Measurements from ENCODE around the gene GNG12. TPM values are rescaled to one million over a fixed set of nuclear protein-coding genes. Genes with fewer than 3 reads are reported as not detected.
A peak's percentile ranks its signal among the peaks of the same experiment; 100 is the strongest.

The GNG12 gene
- polyA plus RNA-seq, 3 donors: 0.03 TPM; not detected in 2

DNA sequence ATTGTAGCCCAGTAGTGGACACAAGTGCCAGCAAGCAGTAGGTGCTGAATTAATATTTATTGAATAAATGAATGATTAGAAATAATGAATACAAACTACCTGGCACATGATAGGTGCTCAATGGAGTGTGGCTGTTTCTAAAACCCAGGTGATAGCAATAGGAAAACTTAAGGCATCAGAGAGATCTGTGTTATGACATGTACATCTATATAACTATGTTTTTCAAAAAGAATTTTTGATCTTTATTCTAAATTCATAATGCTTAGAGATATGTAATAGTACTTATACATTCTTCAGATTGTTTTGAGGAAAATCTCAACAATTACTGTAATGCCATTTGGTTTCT, 143.3 kb downstream of the GNG12 start:
- Histone ChIP-seq H3K9ac (ENCODE audit: insufficient read depth, low read length, poor library complexity, severe bottlenecking) (no peak overlapping the region), H2AFZ (ENCODE audit: insufficient read depth, low read depth, low read length, poor library complexity, severe bottlenecking) (no peak overlapping the region), H3K36me3 (replicated peaks in 1 of 2; ENCODE audit: control insufficient read depth in 1 of 2, insufficient read depth in 2 of 2, low read length in 2 of 2) (peaks cover 0 to 10% of the 10 kb centered on the region in 2 donors), H3K79me2 (ENCODE audit: insufficient read depth, low read length) (peaks cover 20% of the 10 kb centered on the region), H3K4me1 (ENCODE audit: control insufficient read depth in 1 of 2, insufficient read depth in 2 of 2, low read length in 2 of 2) (peaks cover 36 to 45% of the 10 kb centered on the region in 2 donors), H3K27ac (ENCODE audit: low read depth in 1 of 2, low read length in 2 of 2) (no peak overlapping the region), H3K27me3 (ENCODE audit: control insufficient read depth in 2 of 2, insufficient read depth in 2 of 2, low read length in 2 of 2) (no peaks in the 10 kb centered on the region), H3K9me3 (replicated peaks in 1 of 2; ENCODE audit: control insufficient read depth in 1 of 2, insufficient read depth in 1 of 2, low read length in 2 of 2) (no peaks in the 10 kb centered on the region), H3K4me2 (replicated peaks; ENCODE audit: extremely low read depth, low read length, poor library complexity, severe bottlenecking) (no peak overlapping the region), H4K20me1 (ENCODE audit: insufficient read depth, low read length) (peaks cover 7% of the 10 kb centered on the region), H3K4me3 (replicated peaks in 1 of 3; ENCODE audit: low read depth in 2 of 3, low read length in 3 of 3) (no peak overlapping the region)
- Mint-ChIP-seq H3K27me3 (ENCODE audit: low read depth in 3 of 3) (peaks cover 0 to 1% (median 0%) of the 10 kb centered on the region in 3 donors), H3K36me3 (peaks cover 6 to 15% of the 10 kb centered on the region in 2 donors), H3K4me3 (no peak overlapping the region), H3K4me1 (peaks cover 34% of the 10 kb centered on the region), H3K9me3 (peaks cover 0 to 2% (median 0%) of the 10 kb centered on the region in 7 donors), H3K27ac (no peak overlapping the region)
- intact Hi-C loops (cut with micrococcal nuclease): no loop called here
- no peak for DNase-seq
- TF ChIP-seq, protein P1, sequence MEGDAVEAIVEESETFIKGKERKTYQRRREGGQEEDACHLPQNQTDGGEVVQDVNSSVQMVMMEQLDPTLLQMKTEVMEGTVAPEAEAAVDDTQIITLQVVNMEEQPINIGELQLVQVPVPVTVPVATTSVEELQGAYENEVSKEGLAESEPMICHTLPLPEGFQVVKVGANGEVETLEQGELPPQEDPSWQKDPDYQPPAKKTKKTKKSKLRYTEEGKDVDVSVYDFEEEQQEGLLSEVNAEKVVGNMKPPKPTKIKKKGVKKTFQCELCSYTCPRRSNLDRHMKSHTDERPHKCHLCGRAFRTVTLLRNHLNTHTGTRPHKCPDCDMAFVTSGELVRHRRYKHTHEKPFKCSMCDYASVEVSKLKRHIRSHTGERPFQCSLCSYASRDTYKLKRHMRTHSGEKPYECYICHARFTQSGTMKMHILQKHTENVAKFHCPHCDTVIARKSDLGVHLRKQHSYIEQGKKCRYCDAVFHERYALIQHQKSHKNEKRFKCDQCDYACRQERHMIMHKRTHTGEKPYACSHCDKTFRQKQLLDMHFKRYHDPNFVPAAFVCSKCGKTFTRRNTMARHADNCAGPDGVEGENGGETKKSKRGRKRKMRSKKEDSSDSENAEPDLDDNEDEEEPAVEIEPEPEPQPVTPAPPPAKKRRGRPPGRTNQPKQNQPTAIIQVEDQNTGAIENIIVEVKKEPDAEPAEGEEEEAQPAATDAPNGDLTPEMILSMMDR (IDR thresholded peaks at IDR 0.05): no peak

DNA sequence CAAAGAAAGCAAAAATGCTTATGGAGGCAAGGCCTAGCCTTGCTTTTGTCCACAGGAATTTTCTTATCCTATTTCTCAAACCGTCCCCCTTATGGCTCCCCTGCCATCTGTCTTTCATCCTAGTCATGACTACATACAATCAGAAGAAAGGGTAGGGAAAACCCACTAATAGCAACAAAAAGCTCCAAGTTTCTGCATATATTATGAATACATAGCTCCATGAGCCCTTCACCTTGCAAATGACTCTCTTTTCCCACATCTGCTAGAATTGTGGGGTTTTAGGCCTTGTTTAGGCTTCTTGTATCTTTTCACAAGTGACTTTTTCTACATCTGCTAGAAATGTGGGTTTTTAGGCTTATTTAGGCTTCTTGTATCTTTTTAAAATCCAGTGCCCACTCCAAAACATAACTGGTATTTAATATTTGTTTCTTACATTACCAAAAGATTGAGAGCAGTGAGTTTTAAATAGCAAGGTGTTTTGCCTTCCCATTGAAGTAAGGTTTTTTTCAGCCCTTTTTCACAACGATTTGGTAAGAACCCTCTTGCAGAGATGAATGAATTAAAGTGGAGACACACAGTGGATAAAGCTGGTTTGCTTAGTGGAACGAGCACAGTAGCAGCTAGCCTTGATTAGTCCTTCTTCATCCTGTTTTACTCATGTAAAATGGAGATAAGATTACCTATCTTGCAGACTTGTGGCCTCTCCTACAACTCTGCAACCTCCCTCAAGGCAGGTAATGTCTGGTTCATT, 143.8 kb downstream of the GNG12 start:
- Mint-ChIP-seq H3K27me3 (ENCODE audit: low read depth in 3 of 3) (peaks cover 0 to 1% (median 0%) of the 10 kb centered on the region in 3 donors), H3K4me1 (peaks cover 36% of the 10 kb centered on the region), H3K36me3 (peaks cover 6 to 15% of the 10 kb centered on the region in 2 donors), H3K9me3 (peaks cover 0 to 2% (median 0%) of the 10 kb centered on the region in 7 donors), H3K4me3 (no peak overlapping the region), H3K27ac (peak overlapping the region in 3 of 7 donors; percentile 69 to 84 (median 74))
- Histone ChIP-seq H4K20me1 (ENCODE audit: insufficient read depth, low read length) (peaks cover 7% of the 10 kb centered on the region), H3K9ac (ENCODE audit: insufficient read depth, low read length, poor library complexity, severe bottlenecking) (no peak overlapping the region), H3K9me3 (replicated peaks in 1 of 2; ENCODE audit: control insufficient read depth in 1 of 2, insufficient read depth in 1 of 2, low read length in 2 of 2) (no peaks in the 10 kb centered on the region), H3K27me3 (ENCODE audit: control insufficient read depth in 2 of 2, insufficient read depth in 2 of 2, low read length in 2 of 2) (no peaks in the 10 kb centered on the region), H3K27ac (ENCODE audit: low read depth in 1 of 2, low read length in 2 of 2) (peak overlapping the region in 1 of 2 donors; percentile 51), H3K4me1 (ENCODE audit: control insufficient read depth in 1 of 2, insufficient read depth in 2 of 2, low read length in 2 of 2) (peaks cover 37 to 47% of the 10 kb centered on the region in 2 donors), H2AFZ (ENCODE audit: insufficient read depth, low read depth, low read length, poor library complexity, severe bottlenecking) (no peak overlapping the region), H3K36me3 (replicated peaks in 1 of 2; ENCODE audit: control insufficient read depth in 1 of 2, insufficient read depth in 2 of 2, low read length in 2 of 2) (peaks cover 0 to 10% of the 10 kb centered on the region in 2 donors), H3K4me2 (replicated peaks; ENCODE audit: extremely low read depth, low read length, poor library complexity, severe bottlenecking) (peak overlapping the region; percentile 9), H3K79me2 (ENCODE audit: insufficient read depth, low read length) (peaks cover 20% of the 10 kb centered on the region), H3K4me3 (replicated peaks in 1 of 3; ENCODE audit: low read depth in 2 of 3, low read length in 3 of 3) (no peak overlapping the region)
- TF ChIP-seq, protein P1 (IDR thresholded peaks at IDR 0.05): no peak
- no peak for DNase-seq
- WGBS (ENCODE audit: insufficient coverage): no CpG with 5 or more reads among the region's 3 CpGs
- intact Hi-C loops (cut with micrococcal nuclease): loop anchor here (5.0 to 10.0 kb wide), 4 partner anchors 33 to 1357 kb away; partner anchors contain the start of gene SERBP1 (in 1 of the 2)

Data from CD14-positive monocyte (primary cell).